ENCODE results near the gene LMF1. TPM values are rescaled to one million over a fixed set of nuclear protein-coding genes. Genes with fewer than 3 reads are reported as not detected.

The LMF1 gene
- total RNA-seq, 1 experiment from 2014 or later = 12.8 TPM

DNA sequence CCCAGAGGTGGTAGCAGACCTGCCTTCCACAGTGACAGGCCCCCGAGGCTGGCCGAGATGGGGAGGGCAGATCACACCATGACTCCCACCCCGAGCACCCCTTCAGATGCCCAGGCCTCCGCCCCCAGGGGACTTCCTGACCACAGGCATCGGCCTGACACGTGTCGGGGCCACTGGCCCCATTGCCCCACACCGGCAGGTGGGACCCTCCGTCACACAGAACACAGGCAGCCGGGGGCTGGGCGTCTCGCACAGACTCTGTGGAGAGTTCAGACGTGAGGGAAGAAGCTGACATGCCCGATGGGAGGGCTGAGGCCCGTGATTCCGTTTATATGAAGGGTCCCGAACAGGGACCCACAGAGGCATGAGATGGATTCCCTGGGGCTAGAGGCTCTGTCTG is 118.9 kb downstream of the LMF1 start:
- Histone ChIP-seq H3K4me3 (replicated peaks in 1 of 2; ENCODE audit: low read depth in 1 of 2, low read length in 2 of 2) (no peak overlapping the region), H2AFZ (ENCODE audit: low read depth, low read length, poor library complexity, severe bottlenecking) (no peak overlapping the region), H3K4me1 (ENCODE audit: control insufficient read depth in 1 of 2, insufficient read depth in 2 of 2, low read length in 2 of 2) (no peaks in the 10 kb centered on the region), H3K9me2 (ENCODE audit: insufficient read depth) (no peaks in the 10 kb centered on the region), H3K27me3 (ENCODE audit: insufficient read depth, low read length) (no peaks in the 10 kb centered on the region), H3K4me2 (ENCODE audit: low read length) (no peak overlapping the region), H4K20me1 (ENCODE audit: insufficient read depth) (no peaks in the 10 kb centered on the region), H3K36me3 (ENCODE audit: control insufficient read depth in 1 of 2, insufficient read depth in 2 of 2, low read length in 2 of 2) (no peaks in the 10 kb centered on the region), H3K9ac (ENCODE audit: low read length) (no peak overlapping the region), H3K79me2 (ENCODE audit: insufficient read depth, low read length) (no peaks in the 10 kb centered on the region), H3K9me3 (ENCODE audit: control insufficient read depth in 1 of 2, insufficient read depth in 1 of 2, low read depth in 1 of 2, low read length in 2 of 2) (peaks cover 5 to 20% of the 10 kb centered on the region in 2 experiments; a peak in 2 of 4 replicates), H3K27ac (ENCODE audit: low read depth, low read length) (no peak overlapping the region)
- TF ChIP-seq POLR2AphosphoS5 (IDR thresholded peaks at IDR 0.05; ENCODE audit: low read depth, low read length) (no peak), CBX3 (IDR thresholded peaks at IDR 0.05; ENCODE audit: low read depth) (no peak), YY1 (IDR thresholded peaks at IDR 0.05; ENCODE audit: extremely low read depth, insufficient replicate concordance, low read depth, low read length) (no peak), EGR1 (IDR thresholded peaks at IDR 0.05; ENCODE audit: low read depth) (no peak), SRF (IDR thresholded peaks at IDR 0.05; ENCODE audit: low read depth) (no peak), EZH2 (IDR thresholded peaks at IDR 0.05) (no peak), CEBPB (IDR thresholded peaks at IDR 0.05; ENCODE audit: low read depth) (no peak), POLR2A (IDR thresholded peaks at IDR 0.05; ENCODE audit: borderline replicate concordance, extremely low read depth, insufficient read depth, insufficient read length) (no peak), JUND (IDR thresholded peaks at IDR 0.05) (no peak), ELF1 (IDR thresholded peaks at IDR 0.05; ENCODE audit: borderline replicate concordance, low read depth) (no peak), RAD21 (IDR thresholded peaks at IDR 0.05; ENCODE audit: low read depth) (no peak), TCF7L2 (IDR thresholded peaks at IDR 0.05; ENCODE audit: borderline replicate concordance, extremely low read depth, insufficient read depth, insufficient read length) (no peak), EZH2phosphoT487 (IDR thresholded peaks at IDR 0.05; ENCODE audit: borderline replicate concordance) (no peak), SP1 (IDR thresholded peaks at IDR 0.05; ENCODE audit: low read depth) (no peak)
- TF ChIP-seq, protein P1, sequence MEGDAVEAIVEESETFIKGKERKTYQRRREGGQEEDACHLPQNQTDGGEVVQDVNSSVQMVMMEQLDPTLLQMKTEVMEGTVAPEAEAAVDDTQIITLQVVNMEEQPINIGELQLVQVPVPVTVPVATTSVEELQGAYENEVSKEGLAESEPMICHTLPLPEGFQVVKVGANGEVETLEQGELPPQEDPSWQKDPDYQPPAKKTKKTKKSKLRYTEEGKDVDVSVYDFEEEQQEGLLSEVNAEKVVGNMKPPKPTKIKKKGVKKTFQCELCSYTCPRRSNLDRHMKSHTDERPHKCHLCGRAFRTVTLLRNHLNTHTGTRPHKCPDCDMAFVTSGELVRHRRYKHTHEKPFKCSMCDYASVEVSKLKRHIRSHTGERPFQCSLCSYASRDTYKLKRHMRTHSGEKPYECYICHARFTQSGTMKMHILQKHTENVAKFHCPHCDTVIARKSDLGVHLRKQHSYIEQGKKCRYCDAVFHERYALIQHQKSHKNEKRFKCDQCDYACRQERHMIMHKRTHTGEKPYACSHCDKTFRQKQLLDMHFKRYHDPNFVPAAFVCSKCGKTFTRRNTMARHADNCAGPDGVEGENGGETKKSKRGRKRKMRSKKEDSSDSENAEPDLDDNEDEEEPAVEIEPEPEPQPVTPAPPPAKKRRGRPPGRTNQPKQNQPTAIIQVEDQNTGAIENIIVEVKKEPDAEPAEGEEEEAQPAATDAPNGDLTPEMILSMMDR (IDR thresholded peaks at IDR 0.05 in 2 of 3, conservative IDR thresholded peaks at IDR 0.05 in 1 of 3; ENCODE audit: borderline replicate concordance in 1 of 3, insufficient read depth in 1 of 3, low read depth in 2 of 3, low read length in 2 of 3) = no peak
- TF ChIP-seq, protein P2, sequence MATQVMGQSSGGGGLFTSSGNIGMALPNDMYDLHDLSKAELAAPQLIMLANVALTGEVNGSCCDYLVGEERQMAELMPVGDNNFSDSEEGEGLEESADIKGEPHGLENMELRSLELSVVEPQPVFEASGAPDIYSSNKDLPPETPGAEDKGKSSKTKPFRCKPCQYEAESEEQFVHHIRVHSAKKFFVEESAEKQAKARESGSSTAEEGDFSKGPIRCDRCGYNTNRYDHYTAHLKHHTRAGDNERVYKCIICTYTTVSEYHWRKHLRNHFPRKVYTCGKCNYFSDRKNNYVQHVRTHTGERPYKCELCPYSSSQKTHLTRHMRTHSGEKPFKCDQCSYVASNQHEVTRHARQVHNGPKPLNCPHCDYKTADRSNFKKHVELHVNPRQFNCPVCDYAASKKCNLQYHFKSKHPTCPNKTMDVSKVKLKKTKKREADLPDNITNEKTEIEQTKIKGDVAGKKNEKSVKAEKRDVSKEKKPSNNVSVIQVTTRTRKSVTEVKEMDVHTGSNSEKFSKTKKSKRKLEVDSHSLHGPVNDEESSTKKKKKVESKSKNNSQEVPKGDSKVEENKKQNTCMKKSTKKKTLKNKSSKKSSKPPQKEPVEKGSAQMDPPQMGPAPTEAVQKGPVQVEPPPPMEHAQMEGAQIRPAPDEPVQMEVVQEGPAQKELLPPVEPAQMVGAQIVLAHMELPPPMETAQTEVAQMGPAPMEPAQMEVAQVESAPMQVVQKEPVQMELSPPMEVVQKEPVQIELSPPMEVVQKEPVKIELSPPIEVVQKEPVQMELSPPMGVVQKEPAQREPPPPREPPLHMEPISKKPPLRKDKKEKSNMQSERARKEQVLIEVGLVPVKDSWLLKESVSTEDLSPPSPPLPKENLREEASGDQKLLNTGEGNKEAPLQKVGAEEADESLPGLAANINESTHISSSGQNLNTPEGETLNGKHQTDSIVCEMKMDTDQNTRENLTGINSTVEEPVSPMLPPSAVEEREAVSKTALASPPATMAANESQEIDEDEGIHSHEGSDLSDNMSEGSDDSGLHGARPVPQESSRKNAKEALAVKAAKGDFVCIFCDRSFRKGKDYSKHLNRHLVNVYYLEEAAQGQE (IDR thresholded peaks at IDR 0.05; ENCODE audit: low read depth) = no peak
- TF ChIP-seq, protein P3, sequence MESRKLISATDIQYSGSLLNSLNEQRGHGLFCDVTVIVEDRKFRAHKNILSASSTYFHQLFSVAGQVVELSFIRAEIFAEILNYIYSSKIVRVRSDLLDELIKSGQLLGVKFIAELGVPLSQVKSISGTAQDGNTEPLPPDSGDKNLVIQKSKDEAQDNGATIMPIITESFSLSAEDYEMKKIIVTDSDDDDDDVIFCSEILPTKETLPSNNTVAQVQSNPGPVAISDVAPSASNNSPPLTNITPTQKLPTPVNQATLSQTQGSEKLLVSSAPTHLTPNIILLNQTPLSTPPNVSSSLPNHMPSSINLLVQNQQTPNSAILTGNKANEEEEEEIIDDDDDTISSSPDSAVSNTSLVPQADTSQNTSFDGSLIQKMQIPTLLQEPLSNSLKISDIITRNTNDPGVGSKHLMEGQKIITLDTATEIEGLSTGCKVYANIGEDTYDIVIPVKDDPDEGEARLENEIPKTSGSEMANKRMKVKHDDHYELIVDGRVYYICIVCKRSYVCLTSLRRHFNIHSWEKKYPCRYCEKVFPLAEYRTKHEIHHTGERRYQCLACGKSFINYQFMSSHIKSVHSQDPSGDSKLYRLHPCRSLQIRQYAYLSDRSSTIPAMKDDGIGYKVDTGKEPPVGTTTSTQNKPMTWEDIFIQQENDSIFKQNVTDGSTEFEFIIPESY (IDR thresholded peaks at IDR 0.05; ENCODE audit: extremely low read depth, insufficient replicate concordance, low read length) = no peak
- TF ChIP-seq, protein P4, sequence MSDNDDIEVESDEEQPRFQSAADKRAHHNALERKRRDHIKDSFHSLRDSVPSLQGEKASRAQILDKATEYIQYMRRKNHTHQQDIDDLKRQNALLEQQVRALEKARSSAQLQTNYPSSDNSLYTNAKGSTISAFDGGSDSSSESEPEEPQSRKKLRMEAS (IDR thresholded peaks at IDR 0.05) = no peak
- TF ChIP-seq, protein P5, sequence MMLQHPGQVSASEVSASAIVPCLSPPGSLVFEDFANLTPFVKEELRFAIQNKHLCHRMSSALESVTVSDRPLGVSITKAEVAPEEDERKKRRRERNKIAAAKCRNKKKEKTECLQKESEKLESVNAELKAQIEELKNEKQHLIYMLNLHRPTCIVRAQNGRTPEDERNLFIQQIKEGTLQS (IDR thresholded peaks at IDR 0.05) = no peak
- BruUV-seq (replicated peaks) = no TSS peak
- ATAC-seq (no peak), DNase-seq (ENCODE audit: low read depth, low spot score) (no peak)
- RAD21 ChIA-PET (ENCODE audit: low non-redundant PET in 1 of 2, low total read pairs in 2 of 2, uncharacterized antibody in 2 of 2, unreplicated experiment in 2 of 2) = no interaction called here
- intact Hi-C loops (cut with micrococcal nuclease) = no loop called here
- CTCF ChIA-PET = no interaction called here
- POLR2A ChIA-PET = no interaction called here

All from HCT116 (cell line).